Measurements from ENCODE around the gene CABP5. TPM values are rescaled to one million over a fixed set of nuclear protein-coding genes. Genes with fewer than 3 reads are reported as not detected.

Gene CABP5
- total and polyA plus RNA-seq, 2 donors (not counting 1 experiment from before 2014, with no cell fraction given) = not detected

- H3K27me3 ChIP-seq (ENCODE audit: control insufficient read depth, insufficient read depth, low read length) = no peaks in the 10 kb centered on the region
- H3K36me3 ChIP-seq (ENCODE audit: control insufficient read depth, insufficient read depth, low read length) = no peaks in the 10 kb centered on the region
- H3K79me2 ChIP-seq (ENCODE audit: control insufficient read depth, insufficient read depth, low read length) = no peaks in the 10 kb centered on the region
- no peak for TF ChIP-seq EZH2 (IDR thresholded peaks at IDR 0.05; ENCODE audit: low read length, missing control alignments)
- TF ChIP-seq, protein P1, sequence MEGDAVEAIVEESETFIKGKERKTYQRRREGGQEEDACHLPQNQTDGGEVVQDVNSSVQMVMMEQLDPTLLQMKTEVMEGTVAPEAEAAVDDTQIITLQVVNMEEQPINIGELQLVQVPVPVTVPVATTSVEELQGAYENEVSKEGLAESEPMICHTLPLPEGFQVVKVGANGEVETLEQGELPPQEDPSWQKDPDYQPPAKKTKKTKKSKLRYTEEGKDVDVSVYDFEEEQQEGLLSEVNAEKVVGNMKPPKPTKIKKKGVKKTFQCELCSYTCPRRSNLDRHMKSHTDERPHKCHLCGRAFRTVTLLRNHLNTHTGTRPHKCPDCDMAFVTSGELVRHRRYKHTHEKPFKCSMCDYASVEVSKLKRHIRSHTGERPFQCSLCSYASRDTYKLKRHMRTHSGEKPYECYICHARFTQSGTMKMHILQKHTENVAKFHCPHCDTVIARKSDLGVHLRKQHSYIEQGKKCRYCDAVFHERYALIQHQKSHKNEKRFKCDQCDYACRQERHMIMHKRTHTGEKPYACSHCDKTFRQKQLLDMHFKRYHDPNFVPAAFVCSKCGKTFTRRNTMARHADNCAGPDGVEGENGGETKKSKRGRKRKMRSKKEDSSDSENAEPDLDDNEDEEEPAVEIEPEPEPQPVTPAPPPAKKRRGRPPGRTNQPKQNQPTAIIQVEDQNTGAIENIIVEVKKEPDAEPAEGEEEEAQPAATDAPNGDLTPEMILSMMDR (conservative IDR thresholded peaks at IDR 0.05 in 1 of 2, IDR thresholded peaks at IDR 0.05 in 1 of 2; ENCODE audit: low read depth in 1 of 2, low read length in 2 of 2) = no peak
- no peaks in the 10 kb centered on the region for H3K9me3 ChIP-seq (ENCODE audit: control insufficient read depth, insufficient read depth, low read depth, low read length)
- H3K4me2 ChIP-seq (ENCODE audit: extremely low read depth, insufficient read depth, low read length) = no peak overlapping the region
- H3K9ac ChIP-seq (ENCODE audit: insufficient read depth, low read length) = no peak overlapping the region
- no peak for DNase-seq (ENCODE audit: low read depth in 2 of 2)
- no peak overlapping the region for H3K4me3 ChIP-seq (replicated peaks in 1 of 4; ENCODE audit: control extremely low read depth in 1 of 4, insufficient read depth in 1 of 4, low read depth in 3 of 4, low read length in 4 of 4)
- no peaks in the 10 kb centered on the region for H3K4me1 ChIP-seq (ENCODE audit: control insufficient read depth, extremely low read depth, insufficient read depth, low read length)
- H3K27ac ChIP-seq (ENCODE audit: insufficient read depth, low read length) = no peak overlapping the region
- H2AFZ ChIP-seq (ENCODE audit: low read length) = no peak overlapping the region
- H4K20me1 ChIP-seq (ENCODE audit: control insufficient read depth, extremely low read depth, insufficient read depth, low read length) = no peaks in the 10 kb centered on the region
Observed at GRCh38 chr19:48000846-48001245, 43.0 kb downstream of the CABP5 start.

GRCh38 chr19:47998800-47999199 is 45.1 kb downstream of the CABP5 start:
- DNase-seq (ENCODE audit: low read depth in 2 of 2) = no peak
- Histone ChIP-seq H3K79me2 (ENCODE audit: control insufficient read depth, insufficient read depth, low read length) (no peaks in the 10 kb centered on the region), H3K9me3 (ENCODE audit: control insufficient read depth, insufficient read depth, low read depth, low read length) (no peaks in the 10 kb centered on the region), H2AFZ (ENCODE audit: low read length) (no peak overlapping the region), H3K4me3 (replicated peaks in 1 of 4; ENCODE audit: control extremely low read depth in 1 of 4, insufficient read depth in 1 of 4, low read depth in 3 of 4, low read length in 4 of 4) (no peak overlapping the region), H3K9ac (ENCODE audit: insufficient read depth, low read length) (no peak overlapping the region), H3K4me2 (ENCODE audit: extremely low read depth, insufficient read depth, low read length) (no peak overlapping the region), H3K27me3 (ENCODE audit: control insufficient read depth, insufficient read depth, low read length) (no peaks in the 10 kb centered on the region), H3K36me3 (ENCODE audit: control insufficient read depth, insufficient read depth, low read length) (no peaks in the 10 kb centered on the region), H3K27ac (ENCODE audit: insufficient read depth, low read length) (no peak overlapping the region), H4K20me1 (ENCODE audit: control insufficient read depth, extremely low read depth, insufficient read depth, low read length) (no peaks in the 10 kb centered on the region), H3K4me1 (ENCODE audit: control insufficient read depth, extremely low read depth, insufficient read depth, low read length) (no peaks in the 10 kb centered on the region)
- TF ChIP-seq EZH2 (IDR thresholded peaks at IDR 0.05; ENCODE audit: low read length, missing control alignments) = no peak
- TF ChIP-seq, protein P1 (conservative IDR thresholded peaks at IDR 0.05 in 1 of 2, IDR thresholded peaks at IDR 0.05 in 1 of 2; ENCODE audit: low read depth in 1 of 2, low read length in 2 of 2) = no peak

- Histone ChIP-seq H3K36me3 (ENCODE audit: control insufficient read depth, insufficient read depth, low read length) (no peaks in the 10 kb centered on the region), H3K4me3 (replicated peaks in 1 of 4; ENCODE audit: control extremely low read depth in 1 of 4, insufficient read depth in 1 of 4, low read depth in 3 of 4, low read length in 4 of 4) (no peak overlapping the region), H3K79me2 (ENCODE audit: control insufficient read depth, insufficient read depth, low read length) (no peaks in the 10 kb centered on the region), H3K4me2 (ENCODE audit: extremely low read depth, insufficient read depth, low read length) (no peak overlapping the region), H3K9ac (ENCODE audit: insufficient read depth, low read length) (no peak overlapping the region), H3K4me1 (ENCODE audit: control insufficient read depth, extremely low read depth, insufficient read depth, low read length) (no peaks in the 10 kb centered on the region), H3K27ac (ENCODE audit: insufficient read depth, low read length) (no peak overlapping the region), H2AFZ (ENCODE audit: low read length) (no peak overlapping the region), H4K20me1 (ENCODE audit: control insufficient read depth, extremely low read depth, insufficient read depth, low read length) (no peaks in the 10 kb centered on the region), H3K9me3 (ENCODE audit: control insufficient read depth, insufficient read depth, low read depth, low read length) (no peaks in the 10 kb centered on the region), H3K27me3 (ENCODE audit: control insufficient read depth, insufficient read depth, low read length) (no peaks in the 10 kb centered on the region)
- no peak for DNase-seq (ENCODE audit: low read depth in 2 of 2)
- TF ChIP-seq EZH2 (IDR thresholded peaks at IDR 0.05; ENCODE audit: low read length, missing control alignments) = no peak
- TF ChIP-seq, protein P1 (conservative IDR thresholded peaks at IDR 0.05 in 1 of 2, IDR thresholded peaks at IDR 0.05 in 1 of 2; ENCODE audit: low read depth in 1 of 2, low read length in 2 of 2) = no peak
Observed at GRCh38 chr19:47996230-47996727, 47.6 kb downstream of the CABP5 start.
